HS-5 (cell line): Measurements from ENCODE around the gene HECTD1.
"Not testable (repeated sequence)": the region's sequence is repeated elsewhere in the genome, so short reads cannot be mapped to it uniquely, and the experiment has no call there.

ENCODE experiments used
- DNase-seq: peaks from one replicate; pipeline ENCODE4 v3.0.0-alpha.2; 2012; ENCODE audit warnings: low read depth

The HECTD1 gene

DNA sequence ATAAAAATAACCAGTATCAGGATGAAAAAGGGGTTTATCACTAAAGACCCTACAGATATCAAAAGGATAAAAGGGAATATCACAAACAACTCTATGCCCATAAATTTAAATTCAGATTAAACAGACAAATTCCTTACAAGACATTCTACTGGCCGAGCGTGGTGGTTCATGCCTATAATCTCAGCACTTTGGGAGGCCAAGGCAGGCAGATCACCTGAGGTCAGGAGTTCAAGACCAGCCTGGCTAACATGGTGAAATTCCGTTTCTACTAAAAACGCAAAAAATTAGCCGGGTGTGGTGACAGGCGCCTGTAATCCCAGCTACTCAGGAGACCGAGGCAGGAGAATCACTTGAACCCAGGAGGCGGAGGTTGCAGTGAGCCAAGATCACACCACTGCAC is 15.0 kb downstream of the HECTD1 start:
- DNase-seq = not testable (repeated sequence)

DNA sequence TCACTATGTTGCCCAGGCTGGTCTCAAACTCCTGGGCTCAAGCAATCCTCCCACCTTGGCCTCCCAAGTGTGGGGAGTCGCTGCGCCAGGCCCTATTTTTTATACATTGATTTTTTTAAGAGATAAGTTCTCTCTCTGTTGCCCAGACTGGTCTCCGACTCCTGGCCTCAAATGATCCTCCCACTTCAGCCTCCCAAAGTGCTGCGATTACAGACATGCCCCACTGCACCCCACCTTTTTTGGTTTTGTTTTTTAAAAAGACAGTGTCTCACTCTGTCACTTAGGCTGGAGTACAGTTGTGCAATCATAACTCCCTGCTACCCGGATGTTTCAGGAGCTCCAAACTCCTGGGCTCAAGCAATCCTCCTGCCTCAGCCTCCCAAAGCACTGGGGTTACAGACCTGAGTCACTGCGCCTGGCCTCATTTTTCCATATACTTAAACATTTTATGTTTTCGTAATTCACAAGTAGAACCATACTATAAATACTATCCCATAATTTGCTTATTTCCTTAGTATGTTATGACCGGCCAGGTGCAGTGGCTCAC is 16.8 kb downstream of the HECTD1 start:
- no peak for DNase-seq

DNA sequence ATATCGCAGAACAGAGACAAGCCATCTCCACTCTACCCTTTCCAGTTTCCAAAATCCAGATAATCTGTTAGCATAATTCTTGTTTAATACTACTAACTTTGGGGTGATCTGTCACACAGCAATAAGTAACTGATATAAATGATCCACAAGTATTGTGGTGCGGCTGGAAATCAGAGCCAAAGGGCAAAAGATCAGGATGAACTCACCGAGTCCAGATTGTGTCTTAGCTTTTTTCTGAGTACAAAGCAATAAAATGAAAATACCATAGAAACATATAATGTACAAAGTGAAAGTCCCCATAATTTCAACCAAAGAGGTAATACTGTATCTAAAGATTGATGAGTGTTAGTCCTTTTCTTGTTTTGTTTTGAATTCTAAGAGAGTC is 17.4 kb downstream of the HECTD1 start:
- no peak for DNase-seq

GRCh38 chr14:31189346-31190218 is 18.0 kb downstream of the HECTD1 start:
- no peak for DNase-seq

- no peak for DNase-seq
Measured at GRCh38 chr14:31188744-31189143, 18.8 kb downstream of the HECTD1 start.

GRCh38 chr14:31182016-31182415 is 25.6 kb downstream of the HECTD1 start:
- not testable (repeated sequence) for DNase-seq

DNA sequence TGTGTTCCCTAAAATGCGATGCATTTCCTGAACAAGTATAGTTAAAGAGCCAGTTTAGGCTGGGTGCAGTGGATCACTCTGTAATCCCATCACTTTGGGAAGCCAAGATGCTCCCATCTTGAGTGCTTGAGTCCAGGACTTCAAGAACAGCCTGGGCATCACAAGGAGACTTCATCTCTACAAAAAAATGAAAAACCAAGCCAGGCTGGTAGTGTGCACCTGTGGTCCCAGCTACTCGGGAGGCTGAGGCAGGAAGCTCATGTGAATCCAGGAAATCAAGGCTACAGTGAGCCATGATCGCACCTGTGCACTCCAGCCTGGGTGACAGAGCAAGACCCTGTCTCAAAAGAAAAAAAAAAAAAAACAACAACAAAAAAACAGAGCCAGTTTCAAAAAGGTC is 26.3 kb downstream of the HECTD1 start:
- no peak for DNase-seq

GRCh38 chr14:31180299-31181051 is 27.1 kb downstream of the HECTD1 start:
- no peak for DNase-seq

- no peak for DNase-seq
Measured at GRCh38 chr14:31174433-31174832, 33.2 kb downstream of the HECTD1 start.

GRCh38 chr14:31173120-31173837 is 34.3 kb downstream of the HECTD1 start:
- DNase-seq = no peak

DNA sequence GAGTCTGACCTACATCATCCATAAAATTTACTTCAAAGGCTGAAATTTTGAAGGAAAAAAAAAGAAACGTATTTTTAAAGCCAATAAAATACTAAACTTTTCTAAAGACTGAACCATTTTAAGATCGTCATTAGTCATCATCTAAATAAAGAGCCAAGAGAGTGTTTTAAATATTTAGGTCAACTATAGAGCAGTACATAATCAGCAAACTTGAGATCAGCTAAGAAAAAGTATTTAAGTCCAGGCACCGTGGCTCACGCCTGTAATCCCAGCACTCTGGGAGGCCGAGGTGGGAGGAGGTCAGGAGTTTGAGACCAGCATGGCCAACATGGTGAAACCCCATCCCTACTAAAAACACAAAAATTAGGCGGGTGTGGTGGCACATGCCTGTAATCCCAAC is 35.5 kb downstream of the HECTD1 start:
- DNase-seq = no peak

GRCh38 chr14:31170411-31170810 is 37.2 kb downstream of the HECTD1 start:
- DNase-seq = no peak

DNA sequence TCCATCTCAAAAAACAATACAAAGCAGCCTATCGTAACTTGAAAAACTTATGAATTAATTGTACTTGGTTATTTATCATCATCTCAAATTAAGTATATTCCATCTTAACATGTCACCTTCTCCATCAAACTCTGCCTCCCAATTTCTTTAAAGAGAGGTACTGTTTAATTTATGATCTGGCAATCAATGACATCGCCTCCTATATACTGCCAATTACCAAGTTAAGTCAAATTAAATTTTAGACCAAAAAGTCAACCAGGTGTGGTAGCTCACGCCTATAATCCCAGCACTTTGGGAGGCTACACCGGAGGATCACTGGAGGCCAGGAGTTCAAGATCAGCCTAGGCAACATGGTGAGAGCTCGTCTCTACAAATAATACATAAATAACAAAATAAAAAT is 37.7 kb downstream of the HECTD1 start:
- DNase-seq = no peak

- DNase-seq = no peak
Measured at GRCh38 chr14:31167032-31167431, 40.6 kb downstream of the HECTD1 start.

GRCh38 chr14:31166271-31166561 is 41.4 kb downstream of the HECTD1 start:
- no peak for DNase-seq

DNA sequence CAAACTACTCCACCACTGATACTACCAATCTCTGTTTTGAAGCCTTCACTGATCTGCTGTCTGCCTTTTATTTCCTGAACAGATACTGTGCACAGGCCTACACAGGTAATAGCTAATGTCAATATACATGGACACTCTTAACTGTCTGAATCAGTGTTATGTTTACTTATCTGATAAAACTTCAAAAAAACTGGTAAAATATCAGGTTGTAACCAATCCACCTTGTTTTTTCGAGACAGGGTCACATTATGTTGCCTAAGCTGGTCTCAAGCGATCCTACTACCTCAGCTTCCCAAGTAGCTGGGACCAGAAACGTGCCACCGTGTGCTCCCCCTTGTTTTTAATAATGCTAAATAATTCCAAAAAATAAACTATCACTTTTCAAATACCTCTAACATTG is 43.5 kb downstream of the HECTD1 start:
- DNase-seq = no peak

GRCh38 chr14:31162910-31163649 is 44.5 kb downstream of the HECTD1 start:
- no peak for DNase-seq

- DNase-seq = no peak
Measured at GRCh38 chr14:31161274-31161673, 46.3 kb downstream of the HECTD1 start.

GRCh38 chr14:31159682-31160296 is 47.8 kb downstream of the HECTD1 start:
- DNase-seq = no peak

DNA sequence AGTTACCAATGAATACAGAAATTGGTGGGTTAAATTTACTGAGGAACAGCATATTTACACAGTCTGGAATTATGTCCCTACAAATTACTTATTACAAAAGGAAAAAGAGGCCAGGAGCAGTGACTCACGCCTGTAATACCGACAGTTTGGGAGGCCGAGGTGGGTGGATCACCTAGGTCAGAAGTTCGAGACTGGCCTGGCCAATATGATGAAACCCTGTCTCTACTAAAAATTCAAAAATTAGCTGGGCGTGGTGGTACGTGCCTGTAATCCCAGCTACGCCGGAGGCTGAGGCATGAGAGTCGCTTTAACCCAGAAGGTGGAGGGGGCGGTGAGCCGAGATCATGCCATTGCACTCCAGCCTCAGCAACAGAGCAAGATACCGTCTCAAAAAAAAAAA is 52.6 kb downstream of the HECTD1 start:
- DNase-seq = no peak

DNA sequence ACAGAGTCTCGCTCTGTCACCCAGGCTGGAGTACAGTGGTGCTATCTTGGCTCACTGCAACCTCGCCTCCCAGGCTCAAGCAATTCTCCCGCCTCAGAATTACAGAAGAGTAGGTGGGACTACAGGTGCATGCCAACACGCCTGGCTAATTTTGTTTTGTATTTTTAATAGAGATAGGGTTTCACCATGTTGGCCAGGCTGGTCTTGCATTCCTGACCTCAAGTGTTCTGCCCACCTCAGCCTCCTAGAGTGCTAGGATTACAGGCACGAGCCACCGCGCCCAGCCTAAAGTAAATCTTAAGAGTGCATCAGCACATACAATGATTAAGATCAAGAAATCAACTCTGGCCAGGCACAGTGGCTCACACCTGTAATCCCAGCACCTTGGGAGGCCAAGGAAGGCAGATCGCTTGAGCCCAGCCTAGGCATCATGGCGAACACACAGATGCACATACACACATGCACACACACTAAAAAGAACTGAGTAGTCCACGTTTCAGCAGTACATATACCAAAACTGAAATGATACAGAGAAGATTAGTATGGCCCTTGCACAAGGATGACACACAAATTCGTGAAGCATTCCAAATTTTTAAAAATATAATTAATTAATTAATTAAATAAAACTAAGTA is 65.0 kb downstream of the HECTD1 start:
- no peak for DNase-seq
